ENCODE data around the gene CFAP70. TPM values are rescaled to one million over a fixed set of nuclear protein-coding genes. Genes with fewer than 3 reads are reported as not detected.
A peak's percentile ranks its signal among the peaks of the same experiment; 100 is the strongest.
"Not testable (repeated sequence)": the region's sequence is repeated elsewhere in the genome, so short reads cannot be mapped to it uniquely, and the experiment has no call there.

The CFAP70 gene
- total RNA-seq (2014; rRNA removed; shearing (Covaris generic)) = 0.15 and 0.45 TPM in 2 replicates

DNA sequence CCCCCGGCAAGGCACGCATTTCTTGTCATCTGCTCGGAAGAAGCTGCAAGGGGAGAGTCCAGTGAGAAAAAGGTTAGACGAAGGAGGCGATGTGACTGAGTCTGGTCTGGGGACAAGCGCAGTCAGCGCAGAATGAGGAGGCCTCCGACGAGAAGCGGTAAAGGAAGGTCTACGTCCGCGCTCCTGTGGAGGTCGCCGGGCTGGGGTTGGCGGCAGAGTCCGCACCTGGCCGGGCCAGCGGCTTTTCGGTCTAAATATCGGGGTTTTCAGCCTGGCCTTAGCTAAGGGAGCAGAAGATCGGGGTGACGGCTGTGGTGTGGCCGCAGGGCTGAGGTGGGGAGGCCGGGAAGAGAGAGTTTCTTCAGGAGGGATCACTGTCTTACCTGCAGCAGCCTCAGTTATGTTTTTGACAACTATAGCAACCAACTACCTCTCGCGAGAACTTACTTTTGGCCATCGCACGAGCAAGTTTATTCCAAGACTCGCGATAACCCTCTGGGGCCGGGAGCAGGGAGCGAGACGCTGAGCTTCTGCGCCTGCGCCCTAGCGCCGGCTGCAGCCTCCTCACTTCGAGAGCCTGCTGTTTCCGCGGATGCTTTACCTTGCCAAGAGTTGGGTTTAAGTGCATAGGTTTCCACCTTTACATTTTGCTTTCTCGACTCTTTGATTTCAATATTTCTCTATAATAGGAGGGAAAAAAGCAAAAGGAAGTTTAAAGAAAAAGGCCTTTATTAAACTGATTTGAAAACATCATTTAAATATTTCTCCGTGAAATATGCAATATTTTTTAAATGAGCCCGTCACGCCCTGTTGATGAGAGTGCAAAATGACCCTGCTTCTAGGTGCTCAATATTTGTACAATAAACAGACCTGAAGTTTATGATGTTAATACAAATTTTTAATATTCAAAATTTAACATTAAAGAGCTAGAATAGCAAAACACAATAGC is at the start of gene CFAP70:
TSS of gene CFAP70 (minus strand) at position 534 of the 949 bp plus-strand sequence. CDS start 4,068 bp downstream, outside the sequence.
- H3K36me3 ChIP-seq (replicated peaks; ENCODE audit: control insufficient read depth, insufficient read depth, low read length) = no peaks in the 10 kb centered on the region
- peak within 1 kb of the TSS; percentile 68 for H3K4me3 ChIP-seq (ENCODE audit: insufficient read depth, low read depth, low read length)
- peaks cover 4% of the 10 kb centered on the region; the same call in 1 of the 2 replicates for H3K27me3 ChIP-seq (ENCODE audit: control insufficient read depth, insufficient read depth, low read length)
- DNase-seq = peak; percentile 94

DNA sequence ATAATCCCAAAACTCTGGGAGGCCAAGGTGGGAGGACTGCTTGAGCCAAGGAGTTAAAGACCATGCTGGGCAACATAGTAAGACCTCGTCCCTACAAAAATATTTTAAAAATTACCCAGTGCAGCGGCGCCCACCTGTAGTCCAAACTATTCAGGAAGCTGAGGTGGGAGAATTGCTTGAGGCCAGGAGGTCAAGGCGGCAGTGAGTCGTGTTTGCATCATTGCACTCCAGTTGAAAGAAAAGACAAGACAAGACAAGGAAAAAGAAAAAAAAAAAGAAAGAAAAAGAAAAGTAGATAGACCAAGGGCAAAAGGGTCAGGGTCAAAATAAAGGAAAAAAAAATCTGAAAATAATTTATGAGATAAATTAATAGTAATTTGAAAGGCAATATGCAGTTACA is 49.4 kb upstream of the CFAP70 start:
- Histone ChIP-seq H3K27me3 (ENCODE audit: control insufficient read depth, insufficient read depth, low read length) (no peaks in the 10 kb centered on the region), H3K36me3 (replicated peaks; ENCODE audit: control insufficient read depth, insufficient read depth, low read length) (no peaks in the 10 kb centered on the region), H3K4me3 (ENCODE audit: insufficient read depth, low read depth, low read length) (no peak overlapping the region)
- no peak for DNase-seq

DNA sequence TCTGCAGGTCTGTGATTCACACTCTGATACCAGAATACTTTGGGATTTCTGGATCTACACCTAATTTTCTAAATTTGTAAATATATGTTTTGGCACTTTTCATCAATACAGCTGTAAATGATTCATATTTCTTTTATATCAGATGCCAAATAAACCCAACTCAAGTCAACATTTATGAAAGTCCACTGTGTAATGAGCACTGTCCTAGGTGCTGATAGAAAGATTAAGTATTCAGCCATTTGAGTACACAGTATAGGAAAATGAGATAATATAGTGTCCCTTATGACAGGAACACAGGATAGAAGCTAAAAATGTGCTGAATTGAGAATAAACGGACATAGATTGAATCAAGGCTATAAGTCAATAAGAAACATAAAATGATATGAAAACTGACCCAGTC is 48.8 kb upstream of the CFAP70 start:
- no peak for DNase-seq

DNA sequence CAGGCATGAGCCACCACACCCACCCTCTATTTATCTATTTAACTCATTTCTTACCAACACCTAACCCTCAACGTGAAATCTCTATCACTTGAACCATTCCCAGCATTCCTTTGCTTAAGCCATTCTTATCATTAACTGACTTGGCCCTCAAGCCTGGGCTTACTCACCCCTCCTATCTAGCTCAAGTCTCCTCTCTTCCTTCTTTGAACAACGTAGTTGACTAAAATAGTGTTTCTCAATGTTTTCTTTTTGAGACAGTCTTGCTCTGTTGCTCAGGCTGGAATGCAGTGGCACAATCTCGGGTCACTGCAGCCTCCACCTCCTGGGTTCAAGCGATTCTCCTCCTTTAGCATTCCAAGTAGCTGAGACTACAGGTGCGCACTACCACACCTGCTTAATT is 48.2 kb upstream of the CFAP70 start:
- no peak for DNase-seq
- no peaks in the 10 kb centered on the region for H3K36me3 ChIP-seq (replicated peaks; ENCODE audit: control insufficient read depth, insufficient read depth, low read length)
- H3K27me3 ChIP-seq (ENCODE audit: control insufficient read depth, insufficient read depth, low read length) = no peaks in the 10 kb centered on the region
- no peak overlapping the region for H3K4me3 ChIP-seq (ENCODE audit: insufficient read depth, low read depth, low read length)

More for the DNA sequence above, 48.8 kb upstream of the CFAP70 start:
- H3K27me3 ChIP-seq (ENCODE audit: control insufficient read depth, insufficient read depth, low read length) = no peaks in the 10 kb centered on the region
- H3K36me3 ChIP-seq (replicated peaks; ENCODE audit: control insufficient read depth, insufficient read depth, low read length) = no peaks in the 10 kb centered on the region
- no peak overlapping the region for H3K4me3 ChIP-seq (ENCODE audit: insufficient read depth, low read depth, low read length)

DNA sequence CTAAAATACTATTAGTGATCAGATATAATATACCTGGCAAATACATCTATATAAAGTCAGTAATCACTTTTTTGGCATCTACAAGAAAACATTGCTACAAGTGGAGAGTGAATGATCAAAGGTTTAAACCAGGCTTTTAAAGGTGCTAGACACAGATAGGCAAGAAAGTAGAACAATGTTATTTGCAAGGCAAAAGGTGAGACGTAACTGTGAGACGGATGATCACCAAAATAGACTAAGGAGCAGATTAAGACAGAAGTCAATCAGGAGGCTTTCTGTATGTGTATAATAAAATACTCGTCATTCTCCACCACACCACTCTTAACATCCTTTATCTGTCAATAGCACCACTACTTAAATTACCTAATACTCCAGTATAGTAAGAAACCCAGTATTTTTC is 46.9 kb upstream of the CFAP70 start:
- no peaks in the 10 kb centered on the region for H3K27me3 ChIP-seq (ENCODE audit: control insufficient read depth, insufficient read depth, low read length)
- H3K36me3 ChIP-seq (replicated peaks; ENCODE audit: control insufficient read depth, insufficient read depth, low read length) = no peaks in the 10 kb centered on the region
- no peak overlapping the region for H3K4me3 ChIP-seq (ENCODE audit: insufficient read depth, low read depth, low read length)
- DNase-seq = no peak

DNA sequence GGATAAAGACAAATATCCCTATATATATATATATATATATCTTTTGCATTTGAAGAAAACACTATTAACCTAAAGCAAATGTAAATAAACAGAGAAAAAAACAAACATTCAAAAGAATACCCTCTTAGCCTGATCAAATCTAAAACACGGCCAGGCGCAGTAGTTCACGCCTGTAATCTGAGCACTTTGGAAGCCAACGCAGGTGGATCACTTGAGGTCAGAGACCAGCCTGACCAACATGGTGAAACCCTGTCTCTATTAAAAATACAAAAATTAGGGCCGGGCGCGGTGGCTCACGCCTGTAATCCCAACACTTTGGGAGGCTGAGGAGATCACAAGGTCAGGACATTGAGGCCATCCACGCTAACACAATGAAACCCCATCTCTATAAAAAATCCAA is 46.0 kb upstream of the CFAP70 start:
- H3K27me3 ChIP-seq (ENCODE audit: control insufficient read depth, insufficient read depth, low read length) = no peaks in the 10 kb centered on the region
- H3K4me3 ChIP-seq (ENCODE audit: insufficient read depth, low read depth, low read length) = no peak overlapping the region
- H3K36me3 ChIP-seq (replicated peaks; ENCODE audit: control insufficient read depth, insufficient read depth, low read length) = no peaks in the 10 kb centered on the region
- DNase-seq = no peak

DNA sequence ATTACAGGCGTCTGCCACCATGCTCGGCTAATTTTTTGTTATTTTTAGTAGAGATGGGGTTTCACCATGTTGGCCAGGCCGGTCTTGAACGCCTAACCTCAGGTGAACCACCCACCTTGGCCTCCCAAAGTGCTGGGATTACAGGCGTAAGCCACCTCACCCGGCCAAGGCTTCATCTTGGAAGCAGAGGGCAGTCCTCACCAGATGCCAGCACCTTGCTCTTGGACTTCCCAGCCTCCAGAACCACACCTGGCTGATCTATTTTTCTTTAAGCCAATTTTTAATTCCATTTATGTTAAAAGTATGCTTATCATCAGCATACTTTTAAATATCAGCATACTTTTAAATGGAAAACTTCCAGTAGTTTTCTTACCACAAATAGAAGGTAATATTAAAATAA is 43.0 kb upstream of the CFAP70 start:
- DNase-seq = no peak
- Histone ChIP-seq H3K27me3 (ENCODE audit: control insufficient read depth, insufficient read depth, low read length) (no peaks in the 10 kb centered on the region), H3K4me3 (ENCODE audit: insufficient read depth, low read depth, low read length) (no peak overlapping the region), H3K36me3 (replicated peaks; ENCODE audit: control insufficient read depth, insufficient read depth, low read length) (peaks cover 3% of the 10 kb centered on the region)

DNA sequence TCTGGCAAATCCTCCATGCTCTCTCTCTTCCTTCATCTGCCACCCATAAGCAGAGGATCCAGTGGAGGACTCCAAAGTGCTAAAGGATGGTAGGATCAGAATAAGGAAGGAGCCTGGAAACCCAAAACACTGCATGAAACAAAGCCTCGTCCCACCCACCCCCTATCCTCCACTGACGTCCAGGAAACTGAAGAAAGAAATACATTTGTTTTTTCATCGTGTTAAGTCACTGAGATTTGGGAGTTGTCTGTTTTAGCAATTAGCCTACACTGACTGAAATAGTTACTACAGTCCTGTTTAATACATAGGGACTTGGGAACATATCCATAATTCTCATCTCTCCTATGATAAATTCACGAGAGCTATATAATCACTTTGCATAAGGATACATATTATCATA is 40.4 kb upstream of the CFAP70 start:
- Histone ChIP-seq H3K4me3 (ENCODE audit: insufficient read depth, low read depth, low read length) (no peak overlapping the region), H3K36me3 (replicated peaks; ENCODE audit: control insufficient read depth, insufficient read depth, low read length) (peaks cover 8% of the 10 kb centered on the region), H3K27me3 (ENCODE audit: control insufficient read depth, insufficient read depth, low read length) (no peaks in the 10 kb centered on the region)
- DNase-seq = no peak

DNA sequence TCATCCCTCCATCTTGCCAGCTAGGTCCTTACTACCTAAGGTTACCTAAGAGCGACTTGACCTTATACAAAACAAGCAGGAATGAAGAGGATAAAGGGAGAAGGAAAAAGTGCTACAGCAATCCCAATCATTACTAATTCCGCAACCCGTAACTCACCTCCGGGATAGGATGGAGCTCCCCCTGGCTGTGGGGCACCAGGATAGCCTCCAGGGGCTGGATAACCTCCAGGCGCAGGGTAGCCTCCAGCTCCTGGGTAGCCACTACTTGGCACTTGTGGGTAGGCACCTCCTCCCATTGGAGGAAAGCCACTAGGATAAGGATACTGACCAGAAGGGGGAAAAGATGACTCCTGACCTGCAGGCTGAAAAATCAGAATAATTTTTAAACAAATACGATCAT is 39.4 kb upstream of the CFAP70 start:
- Histone ChIP-seq H3K27me3 (ENCODE audit: control insufficient read depth, insufficient read depth, low read length) (no peaks in the 10 kb centered on the region), H3K4me3 (ENCODE audit: insufficient read depth, low read depth, low read length) (no peak overlapping the region), H3K36me3 (replicated peaks; ENCODE audit: control insufficient read depth, insufficient read depth, low read length) (peaks cover 8% of the 10 kb centered on the region)
- peak; percentile 49 for DNase-seq

DNA sequence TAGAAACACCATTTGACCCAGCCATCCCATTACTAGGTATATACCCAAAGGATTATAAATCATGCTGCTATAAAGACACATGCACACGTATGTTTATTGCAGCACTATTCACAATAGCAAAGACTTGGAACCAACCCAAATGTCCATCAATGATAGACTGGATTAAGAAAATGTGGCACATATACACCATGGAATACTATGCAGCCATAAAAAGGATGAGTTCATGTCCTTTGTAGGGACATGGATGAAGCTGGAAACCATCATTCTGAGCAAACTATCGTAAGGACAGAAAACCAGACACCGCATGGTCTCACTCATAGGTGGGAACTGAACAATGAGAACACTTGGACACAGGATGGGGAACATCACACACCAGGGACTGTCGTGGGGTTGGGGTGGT is 35.7 kb upstream of the CFAP70 start:
- H3K36me3 ChIP-seq (replicated peaks; ENCODE audit: control insufficient read depth, insufficient read depth, low read length); DNase-seq; H3K4me3 ChIP-seq (ENCODE audit: insufficient read depth, low read depth, low read length); H3K27me3 ChIP-seq (ENCODE audit: control insufficient read depth, insufficient read depth, low read length): not testable (repeated sequence)

DNA sequence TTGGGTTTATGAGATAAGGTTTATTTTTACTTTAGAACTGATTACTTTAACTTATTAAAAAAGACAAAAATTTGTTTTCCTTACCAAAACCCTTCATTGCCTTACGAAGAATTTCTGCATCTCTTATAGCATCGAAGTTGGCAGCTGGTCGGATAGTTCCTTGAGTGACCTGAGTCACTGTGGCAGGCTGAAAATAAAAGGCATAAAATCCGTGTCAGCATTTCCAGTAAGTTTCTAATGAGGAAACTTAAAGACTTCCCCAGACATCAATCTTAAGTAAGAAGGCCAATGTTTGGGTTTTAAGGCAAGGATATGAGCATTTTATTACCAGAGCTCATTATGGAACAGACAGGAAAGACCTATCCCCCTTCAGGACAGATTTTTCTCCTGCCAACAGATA is 29.6 kb upstream of the CFAP70 start:
- no peak for DNase-seq
- Histone ChIP-seq H3K4me3 (ENCODE audit: insufficient read depth, low read depth, low read length) (no peak overlapping the region), H3K27me3 (ENCODE audit: control insufficient read depth, insufficient read depth, low read length) (no peaks in the 10 kb centered on the region), H3K36me3 (replicated peaks; ENCODE audit: control insufficient read depth, insufficient read depth, low read length) (peaks cover 10% of the 10 kb centered on the region)

DNA sequence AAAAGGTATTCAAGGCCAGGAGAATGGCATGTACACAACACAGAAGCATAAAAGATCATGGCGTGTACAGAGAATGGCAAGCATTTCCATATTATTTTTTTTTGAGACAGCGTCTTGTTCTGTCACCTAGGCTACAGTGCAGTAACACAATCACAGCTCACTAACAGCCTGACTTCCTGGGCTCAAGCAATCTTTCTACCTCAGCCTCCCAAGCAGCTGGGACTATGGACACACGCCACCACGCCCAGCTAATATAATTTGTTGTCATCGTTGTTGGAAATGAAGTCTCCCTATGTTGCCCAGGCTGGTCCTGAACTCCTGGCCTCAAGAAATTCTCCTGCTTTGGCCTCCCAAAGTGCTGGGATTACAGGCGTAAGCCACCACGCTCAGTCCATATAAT is 27.9 kb upstream of the CFAP70 start:
- no peak overlapping the region for H3K4me3 ChIP-seq (ENCODE audit: insufficient read depth, low read depth, low read length)
- H3K36me3 ChIP-seq (replicated peaks; ENCODE audit: control insufficient read depth, insufficient read depth, low read length) = peaks cover 11% of the 10 kb centered on the region
- H3K27me3 ChIP-seq (ENCODE audit: control insufficient read depth, insufficient read depth, low read length) = no peaks in the 10 kb centered on the region
- no peak for DNase-seq

DNA sequence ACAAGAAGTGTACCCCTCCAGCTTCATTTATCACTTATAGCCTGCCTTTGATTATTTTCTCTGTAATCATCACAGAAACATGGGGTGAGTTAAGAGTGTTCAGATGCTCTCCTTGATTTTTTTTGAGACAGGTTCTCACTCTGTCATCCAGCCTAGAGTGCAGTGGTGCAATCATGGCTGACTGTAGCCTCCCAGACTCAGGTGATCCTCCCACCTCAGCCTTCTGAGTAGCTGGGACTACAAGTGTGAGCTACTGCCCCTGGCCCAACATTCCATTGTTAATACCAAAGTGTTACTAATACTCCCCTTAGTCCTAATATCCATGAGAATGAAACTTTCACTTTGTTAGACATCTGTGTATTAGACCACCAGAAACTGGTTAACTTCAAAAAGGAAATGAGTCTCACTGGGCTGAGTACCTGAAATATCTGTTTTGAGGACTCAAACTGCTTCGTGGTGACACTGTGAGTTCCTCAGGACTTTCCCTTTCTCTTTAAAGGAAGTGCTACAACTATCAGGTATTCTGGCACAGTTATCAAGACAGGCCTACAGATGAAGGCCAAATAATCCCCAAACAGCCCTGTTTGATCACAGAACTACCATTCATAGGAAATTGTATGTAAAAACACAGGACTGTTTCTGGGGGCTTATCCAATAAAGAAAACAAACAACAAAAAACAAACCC is 20.5 kb upstream of the CFAP70 start:
- Histone ChIP-seq H3K4me3 (ENCODE audit: insufficient read depth, low read depth, low read length) (no peak overlapping the region), H3K36me3 (replicated peaks; ENCODE audit: control insufficient read depth, insufficient read depth, low read length) (peaks cover 12% of the 10 kb centered on the region), H3K27me3 (ENCODE audit: control insufficient read depth, insufficient read depth, low read length) (no peaks in the 10 kb centered on the region)
- no peak for DNase-seq

DNA sequence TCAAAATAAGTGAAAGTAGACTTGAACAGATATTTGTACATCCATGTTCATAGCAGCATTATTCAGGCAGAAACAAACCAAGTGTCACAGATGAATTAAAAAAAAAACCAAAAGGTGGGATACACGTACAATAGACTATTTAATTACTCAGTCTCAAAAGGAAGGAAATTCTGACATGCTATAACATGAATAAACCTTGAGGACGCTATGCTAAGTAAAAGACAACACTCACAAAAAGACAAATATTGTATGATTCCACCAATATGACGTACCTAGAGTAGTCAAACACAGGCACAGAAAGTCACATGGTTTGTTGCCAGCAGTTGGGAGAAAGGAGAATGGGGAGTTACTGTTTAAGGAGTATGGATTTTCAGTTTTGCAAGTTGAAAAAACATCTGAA is 18.0 kb upstream of the CFAP70 start:
- H3K27me3 ChIP-seq (ENCODE audit: control insufficient read depth, insufficient read depth, low read length) = no peaks in the 10 kb centered on the region
- DNase-seq = no peak
- no peak overlapping the region for H3K4me3 ChIP-seq (ENCODE audit: insufficient read depth, low read depth, low read length)
- peaks cover 11% of the 10 kb centered on the region for H3K36me3 ChIP-seq (replicated peaks; ENCODE audit: control insufficient read depth, insufficient read depth, low read length)

DNA sequence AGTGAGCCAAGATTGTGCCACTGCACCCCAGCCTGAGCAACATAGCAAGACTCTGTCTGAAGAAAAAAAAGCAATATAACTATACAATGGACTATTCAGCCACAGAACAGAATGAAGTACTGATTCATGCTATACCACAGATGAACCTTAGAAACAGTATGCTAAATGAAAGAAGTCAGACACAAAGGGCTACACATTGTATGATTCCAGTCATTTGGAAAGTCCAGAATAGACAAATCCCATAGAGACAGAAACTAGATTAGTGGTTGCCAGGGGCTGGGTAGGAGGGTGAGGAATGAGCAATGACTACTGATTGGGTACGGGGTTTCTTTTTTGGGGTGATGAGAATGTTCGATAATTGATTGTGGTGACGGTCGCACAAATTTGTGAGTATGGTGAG is 9.6 kb upstream of the CFAP70 start:
- no peak overlapping the region for H3K4me3 ChIP-seq (ENCODE audit: insufficient read depth, low read depth, low read length)
- DNase-seq = no peak
- no peaks in the 10 kb centered on the region for H3K27me3 ChIP-seq (ENCODE audit: control insufficient read depth, insufficient read depth, low read length)
- no peaks in the 10 kb centered on the region; the same call in none of the 2 replicates for H3K36me3 ChIP-seq (replicated peaks; ENCODE audit: control insufficient read depth, insufficient read depth, low read length)
